GM12878 (cell line): Measurements from ENCODE around the gene MEIS1.

Experiments
- CEBPB ChIP-seq, 2 experiments: fragments of 150-350 bp in 1 of 2; IDR thresholded peaks; 2 replicates each; pipeline ENCODE4 v1.6.1; 2012 to 2014; ENCODE audit warnings: low read depth in 2 of 2, low read length in 2 of 2, borderline replicate concordance in 1 of 2, inconsistent platforms in 1 of 2
- EZH2 ChIP-seq: IDR thresholded peaks from 2 replicates; pipeline ENCODE4 v1.6.1; 2012; ENCODE audit warnings: low read depth, mild to moderate bottlenecking, control low read depth, inconsistent platforms, low read length, borderline replicate concordance; ENCODE audit not compliant: control insufficient read depth
- HDGF ChIP-seq: fragments of 450-650 bp; IDR thresholded peaks from 2 replicates; pipeline ENCODE4 v1.6.1; 2016; ENCODE audit warnings: antibody characterized with exemption
- MXI1 ChIP-seq: fragments of 150-350 bp; IDR thresholded peaks from 2 replicates; pipeline ENCODE4 v1.6.1; 2011; ENCODE audit warnings: low read depth, mild to moderate bottlenecking, inconsistent platforms, low read length, improper control_type of control experiment
- MYC ChIP-seq: IDR thresholded peaks from 2 replicates; pipeline ENCODE4 v1.6.1; 2011; ENCODE audit warnings: mild to moderate bottlenecking, low read length, moderate library complexity, inconsistent platforms; ENCODE audit not compliant: insufficient read depth, insufficient replicate concordance, insufficient read length, severe bottlenecking
- NBN ChIP-seq: fragments of 450-650 bp; IDR thresholded peaks from 2 replicates; pipeline ENCODE4 v1.6.1; 2016
- NFIC ChIP-seq: IDR thresholded peaks from 2 replicates; pipeline ENCODE4 v1.6.1; 2012; ENCODE audit warnings: low read depth, mild to moderate bottlenecking, inconsistent platforms, low read length, moderate library complexity
- PRDM15 ChIP-seq: fragments of 450-650 bp; formaldehyde crosslinking; IDR thresholded peaks from 2 replicates; pipeline ENCODE4 v1.4.0; 2020; ENCODE audit warnings: mild to moderate bottlenecking, moderate library complexity
- TAF1 ChIP-seq: IDR thresholded peaks from 2 replicates; pipeline ENCODE4 v1.6.1; 2011; ENCODE audit warnings: mild to moderate bottlenecking, low read depth, low read length, borderline replicate concordance
- TF ChIP-seq, protein P1 (sequence below), 3 experiments: IDR thresholded peaks in 2 of 3; conservative IDR thresholded peaks in 1 of 3; 2 replicates each; pipeline ENCODE4 v1.5.1; 2011; ENCODE audit warnings: low read depth in 3 of 3, low read length in 3 of 3, mild to moderate bottlenecking in 3 of 3, control low read depth in 2 of 3, moderate library complexity in 2 of 3, inconsistent platforms in 1 of 3, mixed read lengths in 1 of 3; ENCODE audit not compliant: control insufficient read depth in 2 of 3, insufficient read depth in 1 of 3; ENCODE audit errors: extremely low read depth in 1 of 3

GRCh38 chr2:66477135-66477842 is 42.4 kb downstream of the MEIS1 start:
- TF ChIP-seq HDGF (no peak), PRDM15 (CRISPR knock-in tag) (no peak), NBN (no peak), CEBPB (IDR thresholded peaks at IDR 0.05; ENCODE audit: borderline replicate concordance in 1 of 2, low read depth in 2 of 2, low read length in 2 of 2) (no peak), MYC (no peak), EZH2 (no peak), NFIC (peak; percentile 46; the same call in 1 of the 2 replicates), TAF1 (no peak), MXI1 (no peak)
- TF ChIP-seq, protein P1, sequence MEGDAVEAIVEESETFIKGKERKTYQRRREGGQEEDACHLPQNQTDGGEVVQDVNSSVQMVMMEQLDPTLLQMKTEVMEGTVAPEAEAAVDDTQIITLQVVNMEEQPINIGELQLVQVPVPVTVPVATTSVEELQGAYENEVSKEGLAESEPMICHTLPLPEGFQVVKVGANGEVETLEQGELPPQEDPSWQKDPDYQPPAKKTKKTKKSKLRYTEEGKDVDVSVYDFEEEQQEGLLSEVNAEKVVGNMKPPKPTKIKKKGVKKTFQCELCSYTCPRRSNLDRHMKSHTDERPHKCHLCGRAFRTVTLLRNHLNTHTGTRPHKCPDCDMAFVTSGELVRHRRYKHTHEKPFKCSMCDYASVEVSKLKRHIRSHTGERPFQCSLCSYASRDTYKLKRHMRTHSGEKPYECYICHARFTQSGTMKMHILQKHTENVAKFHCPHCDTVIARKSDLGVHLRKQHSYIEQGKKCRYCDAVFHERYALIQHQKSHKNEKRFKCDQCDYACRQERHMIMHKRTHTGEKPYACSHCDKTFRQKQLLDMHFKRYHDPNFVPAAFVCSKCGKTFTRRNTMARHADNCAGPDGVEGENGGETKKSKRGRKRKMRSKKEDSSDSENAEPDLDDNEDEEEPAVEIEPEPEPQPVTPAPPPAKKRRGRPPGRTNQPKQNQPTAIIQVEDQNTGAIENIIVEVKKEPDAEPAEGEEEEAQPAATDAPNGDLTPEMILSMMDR (IDR thresholded peaks at IDR 0.05 in 2 of 3, conservative IDR thresholded peaks at IDR 0.05 in 1 of 3; ENCODE audit: control insufficient read depth in 2 of 3, extremely low read depth in 1 of 3, insufficient read depth in 1 of 3, low read depth in 3 of 3, low read length in 3 of 3) = no peak
